ENCODE data around the gene NCAPG2.
A peak's percentile ranks its signal among the peaks of the same experiment; 100 is the strongest.

Gene NCAPG2

GRCh38 chr7:158704524-158705233, at the start of gene NCAPG2:
Gene NCAPG2, minus strand, starts transcription at chr7:158704804. Its CDS starts 2,905 bp downstream, at chr7:158701899.
- peaks cover 48% of the 10 kb centered on the region for H3K79me2 ChIP-seq (ENCODE audit: insufficient read depth, low read length)
- peaks cover 47% of the 10 kb centered on the region for H3K4me1 ChIP-seq (ENCODE audit: insufficient read depth, low read length, poor library complexity, severe bottlenecking)
- no peaks in the 10 kb centered on the region for H3K9me3 ChIP-seq (ENCODE audit: insufficient read depth, low read depth, low read length)
- peak within 1 kb of the TSS; percentile 81 for H3K4me3 ChIP-seq (ENCODE audit: low read length, poor library complexity, severe bottlenecking)
- no peaks in the 10 kb centered on the region for H3K9me2 ChIP-seq (replicated peaks; ENCODE audit: low read depth, low read length)
- no peaks in the 10 kb centered on the region for H3F3A ChIP-seq (ENCODE audit: low read depth)
- peak within 1 kb of the TSS; percentile 82 for H3K4me2 ChIP-seq (ENCODE audit: low read depth, low read length, poor library complexity, severe bottlenecking)
- H3K9ac ChIP-seq (ENCODE audit: low read depth, low read length, poor library complexity, severe bottlenecking): peak within 1 kb of the TSS; percentile 84
- H3K36me3 ChIP-seq (ENCODE audit: insufficient read depth, low read length): no peaks in the 10 kb centered on the region
- TF ChIP-seq CTCF (conservative IDR thresholded peaks at IDR 0.05; ENCODE audit: low read length): no peak
- TF ChIP-seq EZH2phosphoT487 (IDR thresholded peaks at IDR 0.05; ENCODE audit: borderline replicate concordance): no peak
- no peaks in the 10 kb centered on the region for H3K27me3 ChIP-seq (ENCODE audit: insufficient read depth, low read length, poor library complexity, severe bottlenecking)
- peak within 1 kb of the TSS; percentile 91 for H2AFZ ChIP-seq (ENCODE audit: low read length)
- H4K20me1 ChIP-seq (ENCODE audit: insufficient read depth, low read length, poor library complexity, severe bottlenecking): peaks cover 21% of the 10 kb centered on the region

- no peaks in the 10 kb centered on the region for H3K27me3 ChIP-seq (ENCODE audit: insufficient read depth, low read length, poor library complexity, severe bottlenecking)
- H3K9ac ChIP-seq (ENCODE audit: low read depth, low read length, poor library complexity, severe bottlenecking): no peak overlapping the region
- H3K9me2 ChIP-seq (replicated peaks; ENCODE audit: low read depth, low read length): no peaks in the 10 kb centered on the region
- no peak for TF ChIP-seq CTCF (conservative IDR thresholded peaks at IDR 0.05; ENCODE audit: low read length)
- TF ChIP-seq EZH2phosphoT487 (IDR thresholded peaks at IDR 0.05; ENCODE audit: borderline replicate concordance): no peak
- H3K4me2 ChIP-seq (ENCODE audit: low read depth, low read length, poor library complexity, severe bottlenecking): no peak overlapping the region
- H3K9me3 ChIP-seq (ENCODE audit: insufficient read depth, low read depth, low read length): no peaks in the 10 kb centered on the region
- H3K36me3 ChIP-seq (ENCODE audit: insufficient read depth, low read length): peaks cover 79% of the 10 kb centered on the region; the same call in 1 of the 2 replicates
- H3K4me1 ChIP-seq (ENCODE audit: insufficient read depth, low read length, poor library complexity, severe bottlenecking): no peaks in the 10 kb centered on the region
- H3K4me3 ChIP-seq (ENCODE audit: low read length, poor library complexity, severe bottlenecking): no peak overlapping the region
- H4K20me1 ChIP-seq (ENCODE audit: insufficient read depth, low read length, poor library complexity, severe bottlenecking): no peaks in the 10 kb centered on the region
- H3K79me2 ChIP-seq (ENCODE audit: insufficient read depth, low read length): no peaks in the 10 kb centered on the region
- H3F3A ChIP-seq (ENCODE audit: low read depth): no peaks in the 10 kb centered on the region
- H2AFZ ChIP-seq (ENCODE audit: low read length): no peak overlapping the region
Observed at GRCh38 chr7:158753900-158754299, 49.3 kb upstream of the NCAPG2 start.

GRCh38 chr7:158751751-158752150, 47.1 kb upstream of the NCAPG2 start:
- Histone ChIP-seq H3K4me2 (ENCODE audit: low read depth, low read length, poor library complexity, severe bottlenecking) (no peak overlapping the region), H3K27me3 (ENCODE audit: insufficient read depth, low read length, poor library complexity, severe bottlenecking) (no peaks in the 10 kb centered on the region), H4K20me1 (ENCODE audit: insufficient read depth, low read length, poor library complexity, severe bottlenecking) (no peaks in the 10 kb centered on the region), H3K9me3 (ENCODE audit: insufficient read depth, low read depth, low read length) (no peaks in the 10 kb centered on the region), H3K79me2 (ENCODE audit: insufficient read depth, low read length) (no peaks in the 10 kb centered on the region), H3K36me3 (ENCODE audit: insufficient read depth, low read length) (peaks cover 78% of the 10 kb centered on the region), H3K4me3 (ENCODE audit: low read length, poor library complexity, severe bottlenecking) (no peak overlapping the region), H3K4me1 (ENCODE audit: insufficient read depth, low read length, poor library complexity, severe bottlenecking) (no peaks in the 10 kb centered on the region), H2AFZ (ENCODE audit: low read length) (no peak overlapping the region), H3F3A (ENCODE audit: low read depth) (no peaks in the 10 kb centered on the region), H3K9ac (ENCODE audit: low read depth, low read length, poor library complexity, severe bottlenecking) (no peak overlapping the region), H3K9me2 (replicated peaks; ENCODE audit: low read depth, low read length) (no peaks in the 10 kb centered on the region)
- TF ChIP-seq CTCF (conservative IDR thresholded peaks at IDR 0.05; ENCODE audit: low read length) (no peak), EZH2phosphoT487 (IDR thresholded peaks at IDR 0.05; ENCODE audit: borderline replicate concordance) (no peak)

Measured in Loucy (cell line).